Measurements from ENCODE around the gene SIM2. TPM values are rescaled to one million over a fixed set of nuclear protein-coding genes. Genes with fewer than 3 reads are reported as not detected.

Gene SIM2
- total and polyA plus RNA-seq, 2 of the 13 experiments (the other 11 are each of a cell fraction or from before 2014, with no cell fraction given), result 0.36 to 0.53 TPM

DNA sequence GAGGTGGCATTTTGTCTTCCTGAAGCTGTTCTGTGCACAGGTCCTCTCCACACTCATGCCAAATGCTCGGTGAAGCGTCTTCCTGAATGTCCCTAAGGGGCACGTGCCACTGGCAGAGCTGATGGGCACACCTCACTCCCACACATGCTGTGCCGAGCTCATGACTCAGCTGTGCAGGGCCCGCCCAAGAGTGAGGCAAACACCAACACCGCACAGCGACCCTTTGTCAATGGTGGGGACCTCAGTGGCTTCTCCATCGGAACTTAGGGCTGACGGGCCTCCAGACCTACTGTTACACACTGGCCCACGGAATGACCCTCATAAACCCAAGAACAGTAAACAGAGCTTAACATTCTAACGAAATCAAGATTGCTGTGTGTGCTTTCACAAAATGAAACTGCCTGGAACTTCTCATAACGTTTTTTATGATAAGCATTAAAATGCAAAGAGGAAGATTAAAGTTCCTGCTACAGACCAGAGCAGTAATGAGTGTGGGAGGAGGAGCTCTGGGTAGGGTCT is 89.3 kb downstream of the SIM2 start (continued):
- no peak for TF ChIP-seq AKNA (CRISPR knock-in tag; IDR thresholded peaks at IDR 0.05; ENCODE audit: borderline replicate concordance)
- TF ChIP-seq RNF2 (conservative IDR thresholded peaks at IDR 0.05; ENCODE audit: low read depth), result no peak
- no peak for TF ChIP-seq MTF1 (CRISPR knock-in tag; IDR thresholded peaks at IDR 0.05)
- TF ChIP-seq POGK (CRISPR knock-in tag; conservative IDR thresholded peaks at IDR 0.05), result no peak
- TF ChIP-seq ZNF407 (CRISPR knock-in tag; IDR thresholded peaks at IDR 0.05; ENCODE audit: not compliant biosample characterization), result no peak
- no peak for TF ChIP-seq YEATS4 (CRISPR knock-in tag; IDR thresholded peaks at IDR 0.05; ENCODE audit: borderline replicate concordance)
- no peak for TF ChIP-seq NPAS2 (CRISPR knock-in tag; IDR thresholded peaks at IDR 0.05; ENCODE audit: borderline replicate concordance)
- TF ChIP-seq ZNF354B (CRISPR knock-in tag; IDR thresholded peaks at IDR 0.05), result no peak

All from HepG2 (cell line).